ENCODE results near the gene EXOC3L1.

Gene EXOC3L1

DNA sequence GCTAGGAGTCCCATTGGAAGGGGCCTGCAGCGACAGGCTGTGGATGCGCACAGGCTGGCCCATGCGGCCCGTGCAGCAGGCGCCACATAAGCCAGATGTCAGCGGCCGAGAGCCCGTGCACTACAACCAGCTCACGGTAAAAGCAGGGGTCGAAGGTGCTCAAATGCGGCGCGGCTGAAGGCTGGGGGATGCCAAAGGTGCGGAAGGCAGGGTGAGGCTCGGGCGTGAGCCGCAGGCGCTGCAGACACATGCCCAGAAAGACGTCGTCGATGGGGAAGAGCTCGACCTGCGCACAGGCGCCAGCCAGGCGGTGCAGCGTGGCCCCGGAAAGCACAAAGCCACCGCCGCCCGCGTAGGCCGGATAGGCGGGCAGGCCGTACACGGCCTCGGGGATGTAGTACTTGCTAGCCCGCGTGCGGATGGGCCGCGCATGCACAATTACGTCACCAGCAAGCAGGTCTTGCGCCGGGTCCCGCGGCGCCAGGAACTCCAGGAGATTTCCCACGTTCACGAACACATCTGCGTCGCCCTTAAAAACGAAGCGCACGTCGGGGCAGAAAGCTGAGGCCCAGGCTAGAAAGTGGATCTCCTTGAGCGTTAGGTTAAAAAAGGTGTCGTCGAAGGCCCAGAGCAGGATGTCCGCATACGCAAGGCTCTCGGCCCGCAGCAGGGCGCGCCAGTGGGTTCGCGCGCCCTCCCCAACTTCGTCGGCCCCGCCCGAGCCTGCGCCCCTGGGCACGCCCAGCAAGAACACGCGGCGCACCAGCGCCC is 40.5 kb downstream of the EXOC3L1 start:
- DNase-seq (ENCODE audit: low spot score) = no peak

DNA sequence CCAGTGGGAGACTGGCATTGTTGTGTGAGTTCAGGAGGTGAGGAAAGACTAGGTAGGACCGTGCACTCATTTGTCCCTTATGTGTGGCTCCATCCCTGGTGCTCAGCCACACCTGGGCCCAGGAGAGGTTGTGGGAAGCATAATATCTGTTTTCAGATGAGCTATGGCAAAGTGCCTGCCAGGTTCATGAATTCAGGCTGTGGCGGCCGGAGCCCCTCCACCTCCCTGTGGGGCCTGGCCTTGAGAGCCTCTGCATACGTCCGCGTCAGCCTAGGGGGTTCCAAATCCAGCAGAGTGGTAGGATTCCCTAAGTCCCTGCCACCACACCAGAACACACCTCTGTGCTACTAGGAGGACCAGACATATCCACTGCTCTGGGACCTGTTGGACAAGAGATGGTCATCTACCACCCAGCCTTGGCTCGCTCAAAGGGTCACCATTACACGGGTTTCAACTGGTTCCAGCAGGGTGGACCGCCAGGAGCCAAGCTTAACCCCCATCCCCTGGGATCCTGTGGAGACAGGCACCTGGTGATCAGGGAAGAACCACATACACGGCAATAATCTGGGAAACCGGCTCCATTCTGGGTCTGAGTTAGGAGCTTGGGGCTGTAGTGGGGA is 41.2 kb downstream of the EXOC3L1 start:
- no peak for DNase-seq (ENCODE audit: low spot score)

GRCh38 chr16:67148221-67148620 is 41.7 kb downstream of the EXOC3L1 start:
- no peak for DNase-seq (ENCODE audit: low spot score)

DNA sequence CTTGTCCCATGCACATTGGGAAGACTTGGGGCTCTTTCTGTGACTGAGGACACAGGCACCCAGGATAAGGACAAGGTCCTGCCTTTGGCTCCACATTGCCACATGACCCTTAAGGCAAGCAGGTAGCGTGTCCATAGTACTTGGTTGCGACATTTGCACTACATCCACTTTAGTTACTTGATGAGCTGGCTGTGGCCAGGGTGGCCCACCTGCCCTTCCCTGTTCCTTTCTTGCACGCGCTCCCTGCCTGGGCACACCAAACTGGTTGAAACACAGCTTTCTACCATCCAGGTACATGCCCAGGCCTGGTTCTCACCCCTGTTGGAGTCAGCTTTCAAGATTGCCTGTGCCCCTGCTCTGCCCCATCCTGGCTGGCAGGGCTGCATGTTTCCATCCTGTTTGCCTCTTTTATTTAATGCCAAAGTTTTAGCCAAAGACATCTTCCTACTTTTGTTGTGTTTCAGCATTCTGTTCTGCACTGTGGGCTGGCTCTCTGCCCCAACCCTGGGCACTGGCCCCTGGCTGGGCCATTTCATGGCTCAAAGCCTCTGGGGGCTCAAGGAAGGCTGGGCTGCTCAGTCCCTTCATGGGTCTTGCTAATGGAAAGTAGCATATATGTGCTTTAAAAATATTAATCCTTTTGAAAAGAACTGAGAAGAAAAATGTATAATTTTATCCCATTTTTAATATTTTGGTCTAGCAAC is 42.3 kb downstream of the EXOC3L1 start:
- DNase-seq (ENCODE audit: low spot score) = no peak

GRCh38 chr16:67146523-67147357 is 43.2 kb downstream of the EXOC3L1 start:
- DNase-seq (ENCODE audit: low spot score) = peak; percentile 47

DNA sequence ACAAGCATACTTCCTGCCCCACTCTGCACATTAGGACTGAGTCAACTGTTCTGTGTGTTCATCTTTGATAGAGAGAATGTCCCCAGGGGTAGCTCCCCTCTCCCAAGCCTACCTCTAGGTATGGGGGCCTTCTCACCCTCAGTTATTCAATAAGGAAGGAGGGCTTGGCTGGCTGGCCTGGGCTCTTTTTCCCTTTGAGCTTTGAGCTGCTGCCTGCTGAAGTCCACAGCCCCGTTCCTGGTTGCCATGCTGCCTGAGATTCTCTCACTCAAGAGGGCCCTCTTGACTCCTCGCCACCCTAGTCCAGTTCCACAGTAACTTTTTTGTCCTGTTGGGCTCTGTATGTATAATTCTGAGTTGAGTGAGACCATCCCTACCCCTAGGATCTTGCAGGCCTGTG is 44.2 kb downstream of the EXOC3L1 start:
- DNase-seq (ENCODE audit: low spot score) = no peak

- DNase-seq (ENCODE audit: low spot score) = no peak
These were observed 45.0 kb downstream of the EXOC3L1 start for GRCh38 chr16:67144943-67145342.

DNA sequence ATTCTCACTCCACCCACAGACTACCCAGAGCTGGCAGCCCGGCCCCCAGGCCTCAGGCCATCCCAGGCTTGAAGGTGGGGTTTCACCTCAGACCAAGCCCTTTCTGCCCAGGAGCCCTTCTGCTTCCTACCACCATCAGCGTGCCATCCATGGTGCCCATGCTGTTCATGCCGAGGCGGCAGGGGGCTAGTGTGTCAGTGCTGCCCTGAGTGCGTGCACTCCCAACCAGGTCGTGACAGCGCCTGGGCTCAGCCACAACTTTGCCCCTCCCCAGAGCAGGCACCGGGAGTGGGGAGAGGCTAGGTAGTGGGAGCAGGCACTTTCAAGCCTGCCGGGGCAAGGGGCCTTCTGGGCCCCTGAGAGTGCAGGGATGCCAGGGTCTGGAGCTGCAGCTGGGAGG is 47.6 kb downstream of the EXOC3L1 start:
- no peak for DNase-seq (ENCODE audit: low spot score)

DNA sequence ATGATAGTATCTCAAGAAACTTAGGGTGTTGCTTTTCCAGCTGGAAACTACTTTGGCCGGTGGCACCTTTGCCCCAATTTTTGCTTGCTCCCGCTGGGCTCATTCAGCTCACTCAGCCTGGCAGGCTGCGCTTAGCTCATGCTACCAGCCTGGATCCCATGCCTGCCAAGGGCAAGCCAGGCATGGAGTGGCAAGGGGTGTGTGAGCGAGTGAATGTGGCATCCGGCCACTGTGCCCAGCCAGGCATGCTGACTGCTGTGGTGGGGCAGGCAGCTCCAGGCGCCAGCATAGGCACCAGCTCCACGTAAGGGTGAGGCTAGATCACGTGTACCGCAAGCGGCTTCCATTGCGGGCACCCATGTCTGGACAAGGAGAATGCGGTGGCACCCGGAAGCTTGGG is 48.5 kb downstream of the EXOC3L1 start:
- no peak for DNase-seq (ENCODE audit: low spot score)

GRCh38 chr16:67137605-67138004 is 52.3 kb downstream of the EXOC3L1 start:
- DNase-seq (ENCODE audit: low spot score) = no peak
